HepG2 (cell line): ENCODE data around the gene SEMA3F. TPM values are rescaled to one million over a fixed set of nuclear protein-coding genes. Genes with fewer than 3 reads are reported as not detected.
A peak's percentile ranks its signal among the peaks of the same experiment; 100 is the strongest.

Source experiments
- CREM ChIP-seq, 2 experiments: sonication (generic) in 1 of 2; formaldehyde crosslinking in 1 of 2; IDR thresholded peaks; 2 replicates each; pipeline versions ENCODE4 v1.4.0 to v1.6.1; 2016 to 2020; ENCODE audit warnings: antibody characterized with exemption in 1 of 2, mild to moderate bottlenecking in 1 of 2, missing genetic modification reagents in 1 of 2
- FOXO1 ChIP-seq: sonication (generic); formaldehyde crosslinking; IDR thresholded peaks from 2 replicates; pipeline ENCODE4 v1.4.0; 2020; ENCODE audit warnings: missing genetic modification reagents
- HOXA3 ChIP-seq: sonication (generic); formaldehyde crosslinking; IDR thresholded peaks from 2 replicates; pipeline ENCODE4 v1.5.0; 2020; ENCODE audit warnings: missing genetic modification reagents
- KMT2B ChIP-seq: IDR thresholded peaks from 2 replicates; pipeline ENCODE4 v1.6.1; 2016; ENCODE audit warnings: missing genetic modification reagents, missing compliant biosample characterization
- LCORL ChIP-seq, 2 experiments: fragments of 450-650 bp in 1 of 2; sonication (generic) in 1 of 2; formaldehyde crosslinking in 1 of 2; IDR thresholded peaks; 2 replicates each; pipeline versions ENCODE4 v1.5.0 to v1.6.1; 2017 to 2020; ENCODE audit warnings: antibody characterized with exemption in 1 of 2, missing genetic modification reagents in 1 of 2
- NFKBIZ ChIP-seq: IDR thresholded peaks from 2 replicates; pipeline ENCODE4 v1.6.1; 2018; ENCODE audit warnings: missing genetic modification reagents, missing compliant biosample characterization
- NR2F6 ChIP-seq, 2 experiments: IDR thresholded peaks; 2 replicates each; pipeline ENCODE4 v1.6.1; 2016; ENCODE audit warnings: antibody characterized with exemption in 1 of 2, mild to moderate bottlenecking in 1 of 2
- RAD51 ChIP-seq: fragments of 450-650 bp; IDR thresholded peaks from 2 replicates; pipeline ENCODE4 v1.6.1; 2016; ENCODE audit warnings: borderline replicate concordance
- REXO4 ChIP-seq: sonication (generic); formaldehyde crosslinking; IDR thresholded peaks from 2 replicates; pipeline ENCODE4 v1.8.0; 2022; ENCODE audit warnings: missing genetic modification reagents, mild to moderate bottlenecking, borderline replicate concordance
- RFXAP ChIP-seq: sonication (generic); formaldehyde crosslinking; IDR thresholded peaks from 2 replicates; pipeline ENCODE4 v1.4.0; 2020; ENCODE audit warnings: missing genetic modification reagents, borderline replicate concordance
- SMC3 ChIP-seq: IDR thresholded peaks from 2 replicates; pipeline ENCODE4 v1.6.1; 2011; ENCODE audit warnings: low read length, improper control_type of control experiment
- SP140L ChIP-seq: sonication (generic); formaldehyde crosslinking; IDR thresholded peaks from 2 replicates; pipeline ENCODE4 v1.4.0; 2020; ENCODE audit warnings: missing genetic modification reagents, borderline replicate concordance
- ZFP37 ChIP-seq: sonication (generic); formaldehyde crosslinking; IDR thresholded peaks from 2 replicates; pipeline ENCODE4 v1.4.0; 2020; ENCODE audit warnings: missing genetic modification reagents, borderline replicate concordance
- ZNF614 ChIP-seq: IDR thresholded peaks from 2 replicates; pipeline ENCODE4 v1.6.1; 2018; ENCODE audit warnings: missing biosample characterization, missing genetic modification reagents, inconsistent platforms, borderline replicate concordance
- ZNF709 ChIP-seq: sonication (generic); formaldehyde crosslinking; IDR thresholded peaks from 2 replicates; pipeline ENCODE4 v1.5.0; 2020; ENCODE audit warnings: mild to moderate bottlenecking, missing genetic modification reagents
- polyA plus RNA-seq, 8 experiments: library from polyadenylated mRNA; depleted of rRNA in 3 of 8; stranded (reverse) in 7 of 8; unstranded in 1 of 8; fragments of >200 nt; fragmentation: Illumina TruSeq in 4 of 8; extraction: Trizol in 4 of 8; gene quantifications; 2 replicates each; pipeline versions ENCODE4 v1.2.1 to v1.2.3, GENCODE V29; 2011 to 2016; ENCODE audit warnings: low read depth in 4 of 8, missing spikeins in 1 of 8, mixed read lengths in 1 of 8; ENCODE audit not compliant: insufficient read depth in 1 of 8
- total RNA-seq, 5 experiments: library from RNA; depleted of rRNA; stranded (reverse); fragments of >200 nt; fragmentation: Illumina TruSeq; extraction: Trizol; gene quantifications; 2 replicates each; pipeline ENCODE4 v1.2.3, GENCODE V29; 2016; ENCODE audit warnings: low read depth in 1 of 5
- TF ChIP-seq, protein P1 (sequence below): IDR thresholded peaks from 2 replicates; pipeline ENCODE4 v1.4.0; 2020; ENCODE audit warnings: mild to moderate bottlenecking, missing genetic modification reagents
- TF ChIP-seq, protein P2 (sequence below): IDR thresholded peaks from 2 replicates; pipeline ENCODE4 v1.6.1; 2018; ENCODE audit warnings: missing genetic modification reagents, mild to moderate bottlenecking, missing compliant biosample characterization
- TF ChIP-seq, protein P3 (sequence below): sonication (generic); formaldehyde crosslinking; IDR thresholded peaks from 2 replicates; pipeline ENCODE4 v1.5.0; 2020; ENCODE audit warnings: mild to moderate bottlenecking, missing genetic modification reagents, moderate library complexity
- TF ChIP-seq, protein P4 (sequence below): sonication (generic); formaldehyde crosslinking; IDR thresholded peaks from 2 replicates; pipeline ENCODE4 v1.8.0; 2022; ENCODE audit warnings: missing genetic modification reagents, mild to moderate bottlenecking, moderate library complexity, borderline replicate concordance

SEMA3F gene
- total and polyA plus RNA-seq, 2 of the 13 experiments (the other 11 are each of a cell fraction or from before 2014, with no cell fraction given) = 7.6 to 17.2 TPM

DNA sequence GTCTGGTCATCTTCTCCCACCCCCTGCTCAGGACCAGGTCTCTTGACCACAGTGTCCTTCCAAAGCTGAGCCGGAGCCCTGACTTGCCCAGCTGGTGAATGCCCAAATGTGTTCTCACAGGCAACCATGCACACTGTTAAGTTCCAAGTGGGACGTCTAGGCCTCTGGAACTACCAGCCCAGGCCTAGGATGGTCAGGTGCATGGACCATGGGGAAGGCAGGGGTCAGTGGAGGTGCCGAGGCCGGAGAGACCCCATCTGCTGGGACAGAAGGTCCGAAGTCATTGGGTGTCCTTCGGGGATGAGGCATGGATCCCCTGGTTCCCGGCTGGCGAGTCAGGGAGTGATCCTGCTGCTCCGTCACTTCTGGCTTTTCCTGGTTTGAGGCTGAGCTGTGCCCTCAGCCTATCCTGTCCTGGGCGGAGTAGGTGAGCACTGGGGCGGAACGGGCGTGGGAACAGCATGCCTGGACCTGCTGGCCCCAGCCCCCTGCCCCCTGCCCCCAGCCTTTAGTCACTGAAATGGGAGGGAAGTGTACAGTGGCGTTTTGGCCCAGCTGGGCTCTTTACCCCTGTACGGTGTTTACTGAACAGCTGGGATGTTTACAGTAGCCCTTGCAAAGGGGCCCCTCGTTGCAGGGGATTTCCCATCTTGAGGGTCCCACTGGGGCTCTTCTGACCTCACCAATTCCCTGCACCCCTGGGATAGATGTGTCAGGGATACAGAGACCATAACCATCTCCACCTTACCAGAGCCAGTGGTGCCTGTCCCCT, 12.1 kb downstream of the SEMA3F start (continued):
- TF ChIP-seq ZNF709 (CRISPR knock-in tag) (no peak), NFKBIZ (CRISPR knock-in tag) (peak; percentile 70; the same call in 1 of the 2 replicates), SMC3 (no peak), CREM (IDR thresholded peaks at IDR 0.05) (0 out of 2 replicates have a peak, but pooled peaks have one; percentile 22), CREM (CRISPR knock-in tag; IDR thresholded peaks at IDR 0.05) (no peak), NR2F6 (IDR thresholded peaks at IDR 0.05) (peak; percentile 44), NR2F6 (CRISPR knock-in tag; IDR thresholded peaks at IDR 0.05) (peak; percentile 72), ZNF614 (0 out of 2 replicates have a peak, but pooled peaks have one; percentile 6), RAD51 (no peak), KMT2B (CRISPR knock-in tag) (0 out of 2 replicates have a peak, but pooled peaks have one; percentile 41), FOXO1 (CRISPR knock-in tag) (peak; percentile 53; the same call in 1 of the 2 replicates), HOXA3 (CRISPR knock-in tag) (no peak; the same call in 1 of the 2 replicates), ZFP37 (CRISPR knock-in tag) (no peak), RFXAP (CRISPR knock-in tag) (peak; percentile 46; the same call in 1 of the 2 replicates), LCORL (IDR thresholded peaks at IDR 0.05) (no peak), LCORL (CRISPR knock-in tag; IDR thresholded peaks at IDR 0.05) (peak; percentile 95), SP140L (CRISPR knock-in tag) (no peak), REXO4 (no peak)
- TF ChIP-seq, protein P1, sequence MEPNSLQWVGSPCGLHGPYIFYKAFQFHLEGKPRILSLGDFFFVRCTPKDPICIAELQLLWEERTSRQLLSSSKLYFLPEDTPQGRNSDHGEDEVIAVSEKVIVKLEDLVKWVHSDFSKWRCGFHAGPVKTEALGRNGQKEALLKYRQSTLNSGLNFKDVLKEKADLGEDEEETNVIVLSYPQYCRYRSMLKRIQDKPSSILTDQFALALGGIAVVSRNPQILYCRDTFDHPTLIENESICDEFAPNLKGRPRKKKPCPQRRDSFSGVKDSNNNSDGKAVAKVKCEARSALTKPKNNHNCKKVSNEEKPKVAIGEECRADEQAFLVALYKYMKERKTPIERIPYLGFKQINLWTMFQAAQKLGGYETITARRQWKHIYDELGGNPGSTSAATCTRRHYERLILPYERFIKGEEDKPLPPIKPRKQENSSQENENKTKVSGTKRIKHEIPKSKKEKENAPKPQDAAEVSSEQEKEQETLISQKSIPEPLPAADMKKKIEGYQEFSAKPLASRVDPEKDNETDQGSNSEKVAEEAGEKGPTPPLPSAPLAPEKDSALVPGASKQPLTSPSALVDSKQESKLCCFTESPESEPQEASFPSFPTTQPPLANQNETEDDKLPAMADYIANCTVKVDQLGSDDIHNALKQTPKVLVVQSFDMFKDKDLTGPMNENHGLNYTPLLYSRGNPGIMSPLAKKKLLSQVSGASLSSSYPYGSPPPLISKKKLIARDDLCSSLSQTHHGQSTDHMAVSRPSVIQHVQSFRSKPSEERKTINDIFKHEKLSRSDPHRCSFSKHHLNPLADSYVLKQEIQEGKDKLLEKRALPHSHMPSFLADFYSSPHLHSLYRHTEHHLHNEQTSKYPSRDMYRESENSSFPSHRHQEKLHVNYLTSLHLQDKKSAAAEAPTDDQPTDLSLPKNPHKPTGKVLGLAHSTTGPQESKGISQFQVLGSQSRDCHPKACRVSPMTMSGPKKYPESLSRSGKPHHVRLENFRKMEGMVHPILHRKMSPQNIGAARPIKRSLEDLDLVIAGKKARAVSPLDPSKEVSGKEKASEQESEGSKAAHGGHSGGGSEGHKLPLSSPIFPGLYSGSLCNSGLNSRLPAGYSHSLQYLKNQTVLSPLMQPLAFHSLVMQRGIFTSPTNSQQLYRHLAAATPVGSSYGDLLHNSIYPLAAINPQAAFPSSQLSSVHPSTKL = no peak
- TF ChIP-seq, protein P2, sequence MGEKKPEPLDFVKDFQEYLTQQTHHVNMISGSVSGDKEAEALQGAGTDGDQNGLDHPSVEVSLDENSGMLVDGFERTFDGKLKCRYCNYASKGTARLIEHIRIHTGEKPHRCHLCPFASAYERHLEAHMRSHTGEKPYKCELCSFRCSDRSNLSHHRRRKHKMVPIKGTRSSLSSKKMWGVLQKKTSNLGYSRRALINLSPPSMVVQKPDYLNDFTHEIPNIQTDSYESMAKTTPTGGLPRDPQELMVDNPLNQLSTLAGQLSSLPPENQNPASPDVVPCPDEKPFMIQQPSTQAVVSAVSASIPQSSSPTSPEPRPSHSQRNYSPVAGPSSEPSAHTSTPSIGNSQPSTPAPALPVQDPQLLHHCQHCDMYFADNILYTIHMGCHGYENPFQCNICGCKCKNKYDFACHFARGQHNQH (CRISPR knock-in tag) = 0 out of 2 replicates have a peak, but pooled peaks have one; percentile 45
- TF ChIP-seq, protein P3, sequence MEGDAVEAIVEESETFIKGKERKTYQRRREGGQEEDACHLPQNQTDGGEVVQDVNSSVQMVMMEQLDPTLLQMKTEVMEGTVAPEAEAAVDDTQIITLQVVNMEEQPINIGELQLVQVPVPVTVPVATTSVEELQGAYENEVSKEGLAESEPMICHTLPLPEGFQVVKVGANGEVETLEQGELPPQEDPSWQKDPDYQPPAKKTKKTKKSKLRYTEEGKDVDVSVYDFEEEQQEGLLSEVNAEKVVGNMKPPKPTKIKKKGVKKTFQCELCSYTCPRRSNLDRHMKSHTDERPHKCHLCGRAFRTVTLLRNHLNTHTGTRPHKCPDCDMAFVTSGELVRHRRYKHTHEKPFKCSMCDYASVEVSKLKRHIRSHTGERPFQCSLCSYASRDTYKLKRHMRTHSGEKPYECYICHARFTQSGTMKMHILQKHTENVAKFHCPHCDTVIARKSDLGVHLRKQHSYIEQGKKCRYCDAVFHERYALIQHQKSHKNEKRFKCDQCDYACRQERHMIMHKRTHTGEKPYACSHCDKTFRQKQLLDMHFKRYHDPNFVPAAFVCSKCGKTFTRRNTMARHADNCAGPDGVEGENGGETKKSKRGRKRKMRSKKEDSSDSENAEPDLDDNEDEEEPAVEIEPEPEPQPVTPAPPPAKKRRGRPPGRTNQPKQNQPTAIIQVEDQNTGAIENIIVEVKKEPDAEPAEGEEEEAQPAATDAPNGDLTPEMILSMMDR = no peak
- TF ChIP-seq, protein P4, sequence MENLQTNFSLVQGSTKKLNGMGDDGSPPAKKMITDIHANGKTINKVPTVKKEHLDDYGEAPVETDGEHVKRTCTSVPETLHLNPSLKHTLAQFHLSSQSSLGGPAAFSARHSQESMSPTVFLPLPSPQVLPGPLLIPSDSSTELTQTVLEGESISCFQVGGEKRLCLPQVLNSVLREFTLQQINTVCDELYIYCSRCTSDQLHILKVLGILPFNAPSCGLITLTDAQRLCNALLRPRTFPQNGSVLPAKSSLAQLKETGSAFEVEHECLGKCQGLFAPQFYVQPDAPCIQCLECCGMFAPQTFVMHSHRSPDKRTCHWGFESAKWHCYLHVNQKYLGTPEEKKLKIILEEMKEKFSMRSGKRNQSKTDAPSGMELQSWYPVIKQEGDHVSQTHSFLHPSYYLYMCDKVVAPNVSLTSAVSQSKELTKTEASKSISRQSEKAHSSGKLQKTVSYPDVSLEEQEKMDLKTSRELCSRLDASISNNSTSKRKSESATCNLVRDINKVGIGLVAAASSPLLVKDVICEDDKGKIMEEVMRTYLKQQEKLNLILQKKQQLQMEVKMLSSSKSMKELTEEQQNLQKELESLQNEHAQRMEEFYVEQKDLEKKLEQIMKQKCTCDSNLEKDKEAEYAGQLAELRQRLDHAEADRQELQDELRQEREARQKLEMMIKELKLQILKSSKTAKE (CRISPR knock-in tag) = 0 out of 2 replicates have a peak, but pooled peaks have one; percentile 55
